ENCODE results near the gene C1orf21. TPM values are rescaled to one million over a fixed set of nuclear protein-coding genes. Genes with fewer than 3 reads are reported as not detected.
A peak's percentile ranks its signal among the peaks of the same experiment; 100 is the strongest.

C1orf21 gene
- total RNA-seq, 1 donor from 2014 or later: 33.1 TPM

DNA sequence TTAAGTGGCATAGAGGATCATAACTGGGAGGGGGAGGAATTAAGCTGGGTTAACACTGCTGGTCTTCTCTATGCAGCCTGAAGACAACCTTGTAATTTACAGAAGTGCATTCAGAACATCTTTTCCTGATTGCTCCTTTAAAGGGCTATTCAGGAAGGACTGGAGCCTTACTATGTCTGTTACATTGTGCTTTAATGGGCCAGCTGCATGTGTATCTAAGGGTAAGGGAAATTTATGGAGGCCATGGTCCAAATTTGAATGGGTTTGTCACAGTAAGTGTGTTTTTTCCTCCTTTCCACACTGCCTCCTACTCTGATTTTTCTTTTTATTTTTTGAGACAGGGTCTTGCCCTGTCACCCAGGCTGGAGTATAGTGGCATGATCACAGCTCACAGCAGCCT is 19.6 kb downstream of the C1orf21 start:
- no peaks in the 10 kb centered on the region for H3K27me3 Mint-ChIP-seq (ENCODE audit: low read depth)
- TF ChIP-seq CTCF (IDR thresholded peaks at IDR 0.05; ENCODE audit: unreplicated experiment): no peak
- no peaks in the 10 kb centered on the region for H3K36me3 Mint-ChIP-seq
- peak overlapping the region; percentile 7 for H3K27ac Mint-ChIP-seq
- H3K9me3 Mint-ChIP-seq: no peaks in the 10 kb centered on the region
- no peak overlapping the region for H3K4me3 Mint-ChIP-seq
- H3K4me1 Mint-ChIP-seq: peaks cover 52% of the 10 kb centered on the region
- DNase-seq (ENCODE audit: low spot score in 2 of 2, unreplicated experiment in 2 of 2): no peak

GRCh38 chr1:184407816-184408510 is 21.1 kb downstream of the C1orf21 start:
- peaks cover under 1% of the 10 kb centered on the region for H3K36me3 Mint-ChIP-seq
- H3K4me1 Mint-ChIP-seq: peaks cover 51% of the 10 kb centered on the region
- no peak overlapping the region for H3K4me3 Mint-ChIP-seq
- no peaks in the 10 kb centered on the region for H3K9me3 Mint-ChIP-seq
- TF ChIP-seq CTCF (IDR thresholded peaks at IDR 0.05; ENCODE audit: unreplicated experiment): no peak
- H3K27me3 Mint-ChIP-seq (ENCODE audit: low read depth): no peaks in the 10 kb centered on the region
- no peak for DNase-seq (ENCODE audit: low spot score in 2 of 2, unreplicated experiment in 2 of 2)
- peak overlapping the region; percentile 23 for H3K27ac Mint-ChIP-seq

- no peak for TF ChIP-seq CTCF (IDR thresholded peaks at IDR 0.05; ENCODE audit: unreplicated experiment)
- Mint-ChIP-seq H3K4me3 (no peak overlapping the region), H3K36me3 (peaks cover 3% of the 10 kb centered on the region), H3K9me3 (no peaks in the 10 kb centered on the region), H3K27me3 (ENCODE audit: low read depth) (no peaks in the 10 kb centered on the region), H3K27ac (peak overlapping the region; percentile 23), H3K4me1 (peaks cover 48% of the 10 kb centered on the region)
- no peak for DNase-seq (ENCODE audit: low spot score in 2 of 2, unreplicated experiment in 2 of 2)
Measured at GRCh38 chr1:184408580-184408979, 21.8 kb downstream of the C1orf21 start.

DNA sequence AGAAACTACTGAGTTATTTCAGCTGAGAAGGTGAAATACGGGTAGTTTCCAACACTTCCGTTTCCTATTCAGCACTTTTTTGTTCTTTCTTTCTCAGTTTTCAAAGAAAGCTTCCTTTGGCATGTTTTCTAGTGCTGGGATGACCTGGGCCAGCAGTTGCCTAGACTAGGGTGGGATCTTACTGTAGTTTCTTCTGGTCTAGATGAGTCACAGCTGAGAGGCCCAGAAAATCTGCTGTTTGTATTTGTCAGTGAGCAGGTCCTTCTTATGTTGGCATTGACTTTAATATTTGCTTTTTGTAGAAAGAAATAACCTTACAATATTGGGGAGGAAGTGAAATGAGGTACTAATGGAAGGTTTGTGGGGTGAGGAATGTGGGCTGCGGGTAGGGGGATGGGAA is 22.2 kb downstream of the C1orf21 start:
- Mint-ChIP-seq H3K27me3 (ENCODE audit: low read depth) (no peaks in the 10 kb centered on the region), H3K27ac (no peak overlapping the region), H3K36me3 (peaks cover 3% of the 10 kb centered on the region), H3K4me1 (peaks cover 48% of the 10 kb centered on the region), H3K9me3 (no peaks in the 10 kb centered on the region), H3K4me3 (no peak overlapping the region)
- DNase-seq (ENCODE audit: low spot score in 2 of 2, unreplicated experiment in 2 of 2): no peak
- TF ChIP-seq CTCF (IDR thresholded peaks at IDR 0.05; ENCODE audit: unreplicated experiment): no peak

- TF ChIP-seq CTCF (IDR thresholded peaks at IDR 0.05; ENCODE audit: unreplicated experiment): no peak
- Mint-ChIP-seq H3K36me3 (peaks cover 9% of the 10 kb centered on the region), H3K9me3 (no peaks in the 10 kb centered on the region), H3K4me1 (peaks cover 45% of the 10 kb centered on the region), H3K27me3 (ENCODE audit: low read depth) (no peaks in the 10 kb centered on the region), H3K27ac (no peak overlapping the region), H3K4me3 (no peak overlapping the region)
- no peak for DNase-seq (ENCODE audit: low spot score in 2 of 2, unreplicated experiment in 2 of 2)
Measured at GRCh38 chr1:184412472-184412871, 25.6 kb downstream of the C1orf21 start.

All from mesothelial cell of epicardium (in vitro differentiated cells).